Adrenal gland (tissue), 12 donors: Measurements from ENCODE around the gene NGRN. TPM values are rescaled to one million over a fixed set of nuclear protein-coding genes. Genes with fewer than 3 reads are reported as not detected.

Experiments used
- DNase-seq, 7 donors: peaks; one replicate each; pipeline ENCODE4 v3.0.0-alpha.2; 2019 to 2020
- H3K27ac ChIP-seq, 5 donors: fragments of 200-600 bp; sonication (generic) in 4 of 5; 1 replicate in 3 of 5; 2 replicates in 2 of 5; pipeline versions ENCODE4 v1.5.1 to v1.8.0; 2016 to 2020; ENCODE audit warnings: mild to moderate bottlenecking in 1 of 5
- H3K27me3 ChIP-seq: fragments of 200-600 bp; 2 replicates; pipeline ENCODE4 v1.8.0; 2021
- H3K36me3 ChIP-seq, 2 donors: fragments of 200-600 bp; replicated peaks in 1 of 2; 1 replicate in 1 of 2; 2 replicates in 1 of 2; pipeline versions ENCODE4 v1.5.1 to v1.8.0; 2018 to 2022
- H3K4me1 ChIP-seq, 2 donors: fragments of 200-600 bp; replicated peaks in 1 of 2; 1 replicate in 1 of 2; 2 replicates in 1 of 2; pipeline versions ENCODE4 v1.5.1 to v1.8.0; 2018 to 2021
- H3K4me3 ChIP-seq, 4 donors: fragments of 200-600 bp; sonication (generic) in 3 of 4; one replicate each; pipeline ENCODE4 v1.5.1; 2016 to 2018
- H3K9me3 ChIP-seq, 3 donors: fragments of 200-600 bp; sonication (generic) in 1 of 3; replicated peaks in 1 of 3; 1 replicate in 2 of 3; 2 replicates in 1 of 3; pipeline versions ENCODE4 v1.5.1 to v1.8.0; 2016 to 2021
- POLR2A ChIP-seq, 2 donors: fragments of 450-650 bp; IDR thresholded peaks; one replicate each; pipeline ENCODE4 v1.6.1; 2017; ENCODE audit warnings: antibody characterized with exemption in 2 of 2, mild to moderate bottlenecking in 2 of 2, moderate library complexity in 1 of 2
- WGBS, 4 donors: extraction: QIAGEN DNeasy Blood & Tissue Kit in 2 of 4; methylation state at CpG; one replicate each; pipeline versions ENCODE4 v1.1.5 to v1.1.7; 2013 to 2017; 5-methylcytosine and 5-hydroxymethylcytosine counted together
- intact Hi-C, 2 donors: fragments of 100-400 bp; cut with DNase I; formaldehyde crosslinking; loops; one replicate each; pipeline versions ENCODE4 v1.14.1 to v1.15.0; 2022 to 2023
- polyA plus RNA-seq, 3 donors: library from polyadenylated mRNA; stranded (reverse); fragments of 200-250 nt in 2 of 3; fragments of 350-450 nt in 1 of 3; fragmentation: Illumina TruSeq in 1 of 3; extraction: RNeasy Lipid Tissue Mini Kit (QIAGEN cat#74804) in 1 of 3; gene quantifications; one replicate each; pipeline ENCODE4 v1.2.3, GENCODE V29; 2013 to 2014
- total RNA-seq, 9 donors: library from RNA; depleted of rRNA in 4 of 9; stranded (reverse); fragments of >200 nt in 4 of 9; fragments of 120-200 nt in 1 of 9; fragmentation: NEBNext Ultra II Directional in 1 of 9; extraction: Animal tissue kit (Norgen Biotek cat#: 25700) in 1 of 9; gene quantifications; one replicate each; pipeline versions ENCODE4 v1.1.0 to v1.2.4, GENCODE V29; 2013 to 2023
- TF ChIP-seq, protein P1 (sequence below), 6 experiments: fragments of 450-650 bp in 4 of 6; fragments of 200-600 bp in 2 of 6; sonication (generic) in 1 of 6; IDR thresholded peaks; 1 replicate in 5 of 6; 2 replicates in 1 of 6; pipeline versions ENCODE4 v1.5.1 to v1.8.0; 2016 to 2021; ENCODE audit warnings: antibody characterized with exemption in 6 of 6, mild to moderate bottlenecking in 2 of 6, moderate library complexity in 1 of 6
- donor health status: healthy with polysubstance abuse.
- donor health status: Bipolar disorder and iron deficiency.
- donor health status: DM: yes; HTN: yes; CAD: no.
- donor health status: DM: no; HTN: no; CAD: no.
- donor health status: DM: no; HTN: no; CAD: no.
- donor health status: DM: yes; HTN: yes; CAD: no.

Gene NGRN
- total and polyA plus RNA-seq, 12 donors: 53.5 to 133 (median 103) TPM

DNA sequence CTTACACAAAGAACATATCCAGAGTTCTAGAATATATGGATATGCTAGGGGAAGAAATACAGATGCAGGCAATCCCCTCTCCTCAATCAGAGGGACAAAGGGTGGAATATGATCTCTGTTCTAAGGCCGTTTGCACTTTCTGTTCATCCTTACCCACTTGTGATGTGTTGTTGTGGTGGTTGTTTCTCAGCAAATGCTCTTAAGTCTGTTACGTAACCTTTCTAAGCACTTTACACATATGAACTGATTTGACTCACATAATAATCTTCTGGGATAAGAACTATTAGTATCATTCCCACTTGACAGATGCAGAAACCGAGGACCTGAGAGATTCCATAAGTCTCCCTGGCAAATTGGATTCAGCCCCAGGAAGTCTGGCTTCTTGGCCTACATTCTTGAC lies 40.5 kb downstream of the NGRN start:
- WGBS, 4 donors: 67 to 79% (median 74%) methylated on average over 3 of the region's 3 CpGs
- no peaks in the 10 kb centered on the region for H3K27me3 ChIP-seq
- no peaks in the 10 kb centered on the region for H3K4me1 ChIP-seq
- no peak overlapping the region for H3K4me3 ChIP-seq
- no peak overlapping the region for H3K27ac ChIP-seq
- H3K9me3 ChIP-seq: no peaks in the 10 kb centered on the region
- DNase-seq: no peak
- intact Hi-C loops: no loop called here
- no peaks in the 10 kb centered on the region for H3K36me3 ChIP-seq
- TF ChIP-seq, protein P1, sequence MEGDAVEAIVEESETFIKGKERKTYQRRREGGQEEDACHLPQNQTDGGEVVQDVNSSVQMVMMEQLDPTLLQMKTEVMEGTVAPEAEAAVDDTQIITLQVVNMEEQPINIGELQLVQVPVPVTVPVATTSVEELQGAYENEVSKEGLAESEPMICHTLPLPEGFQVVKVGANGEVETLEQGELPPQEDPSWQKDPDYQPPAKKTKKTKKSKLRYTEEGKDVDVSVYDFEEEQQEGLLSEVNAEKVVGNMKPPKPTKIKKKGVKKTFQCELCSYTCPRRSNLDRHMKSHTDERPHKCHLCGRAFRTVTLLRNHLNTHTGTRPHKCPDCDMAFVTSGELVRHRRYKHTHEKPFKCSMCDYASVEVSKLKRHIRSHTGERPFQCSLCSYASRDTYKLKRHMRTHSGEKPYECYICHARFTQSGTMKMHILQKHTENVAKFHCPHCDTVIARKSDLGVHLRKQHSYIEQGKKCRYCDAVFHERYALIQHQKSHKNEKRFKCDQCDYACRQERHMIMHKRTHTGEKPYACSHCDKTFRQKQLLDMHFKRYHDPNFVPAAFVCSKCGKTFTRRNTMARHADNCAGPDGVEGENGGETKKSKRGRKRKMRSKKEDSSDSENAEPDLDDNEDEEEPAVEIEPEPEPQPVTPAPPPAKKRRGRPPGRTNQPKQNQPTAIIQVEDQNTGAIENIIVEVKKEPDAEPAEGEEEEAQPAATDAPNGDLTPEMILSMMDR (IDR thresholded peaks at IDR 0.05): no peak
- TF ChIP-seq POLR2A (IDR thresholded peaks at IDR 0.05): no peak

DNA sequence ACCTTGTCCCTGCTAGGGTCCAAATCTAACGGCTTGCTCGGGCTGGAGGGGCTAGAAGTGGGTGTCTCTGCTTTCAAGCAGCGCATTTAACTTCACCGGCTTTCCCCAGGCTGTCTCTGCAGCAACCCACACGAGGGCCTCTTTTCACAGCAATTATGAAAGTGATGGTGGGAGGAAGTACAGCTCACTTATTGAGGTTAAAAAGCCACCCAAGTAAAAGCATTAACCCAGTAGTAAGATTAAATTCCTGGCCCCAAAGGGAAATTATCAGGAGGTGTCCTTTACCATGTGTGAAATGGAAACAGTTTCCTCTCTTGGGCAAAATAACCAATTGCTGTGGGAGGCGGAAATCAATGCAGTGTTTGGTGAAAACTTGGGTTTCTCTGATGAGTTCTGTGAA lies 41.1 kb downstream of the NGRN start:
- Histone ChIP-seq H3K36me3 (no peaks in the 10 kb centered on the region), H3K9me3 (no peaks in the 10 kb centered on the region), H3K27me3 (no peaks in the 10 kb centered on the region), H3K27ac (peak overlapping the region in 1 of 5 donors; percentile 49), H3K4me3 (no peak overlapping the region), H3K4me1 (no peaks in the 10 kb centered on the region)
- WGBS, 4 donors: 52 to 60% (median 57%) methylated on average over 6 of the region's 6 CpGs
- intact Hi-C loops: no loop called here
- peak in 1 of 7 donors; percentile 42 for DNase-seq
- TF ChIP-seq POLR2A (IDR thresholded peaks at IDR 0.05): no peak
- TF ChIP-seq, protein P1 (IDR thresholded peaks at IDR 0.05): no peak

DNA sequence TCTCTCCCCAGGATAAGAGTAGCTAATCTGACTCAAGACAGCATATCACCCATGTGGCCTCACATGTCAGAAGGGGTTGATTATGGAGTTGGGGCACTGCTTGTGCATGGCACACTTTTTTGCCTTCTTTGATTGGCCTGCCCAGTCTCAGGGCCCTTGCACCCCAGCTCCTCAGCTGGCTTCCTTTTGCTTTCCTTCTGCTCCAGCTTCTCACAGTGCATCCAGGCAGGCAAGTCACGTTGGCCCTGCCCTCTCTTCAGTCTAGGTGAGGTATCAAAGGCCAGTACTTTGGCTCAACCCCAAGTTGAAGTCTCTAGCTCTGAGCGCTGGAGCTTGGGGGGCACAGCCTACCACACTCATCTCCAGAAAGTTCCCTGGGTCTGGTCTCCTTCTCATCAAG lies 42.2 kb downstream of the NGRN start:
- Histone ChIP-seq H3K27ac (no peak overlapping the region), H3K4me1 (no peaks in the 10 kb centered on the region), H3K9me3 (no peaks in the 10 kb centered on the region), H3K4me3 (no peak overlapping the region), H3K36me3 (no peaks in the 10 kb centered on the region), H3K27me3 (no peaks in the 10 kb centered on the region)
- DNase-seq: peak in 1 of 7 donors; percentile 20
- intact Hi-C loops: no loop called here
- TF ChIP-seq, protein P1 (IDR thresholded peaks at IDR 0.05): no peak
- TF ChIP-seq POLR2A (IDR thresholded peaks at IDR 0.05): no peak
- 90 to 100% (median 91%) methylated on average over 2 of the region's 2 CpGs for WGBS, 4 donors

DNA sequence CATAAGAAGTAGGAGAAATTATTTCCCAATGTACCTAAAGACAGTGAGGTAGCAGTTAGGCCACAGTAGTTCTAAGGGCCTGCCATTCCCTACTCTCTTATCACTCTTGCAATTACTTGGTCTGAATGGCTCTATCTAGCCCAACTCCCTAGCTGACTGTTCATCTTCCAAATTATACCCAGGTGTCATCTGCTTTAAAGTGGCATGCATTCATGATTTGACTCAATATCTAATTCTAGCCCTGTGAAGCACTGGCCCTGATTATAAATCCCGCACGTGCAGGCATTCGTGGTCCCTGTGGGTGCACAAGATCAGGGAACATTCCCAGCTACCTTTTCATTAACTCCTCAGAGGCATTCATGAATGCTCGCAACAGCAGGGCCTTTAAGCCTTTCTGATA lies 43.5 kb downstream of the NGRN start:
- WGBS, 4 donors: 90 to 97% (median 91%) methylated on average over 4 of the region's 4 CpGs
- intact Hi-C loops: no loop called here
- Histone ChIP-seq H3K36me3 (no peaks in the 10 kb centered on the region), H3K27ac (no peak overlapping the region), H3K4me1 (no peaks in the 10 kb centered on the region), H3K27me3 (no peaks in the 10 kb centered on the region), H3K9me3 (no peaks in the 10 kb centered on the region), H3K4me3 (no peak overlapping the region)
- TF ChIP-seq POLR2A (IDR thresholded peaks at IDR 0.05): no peak
- TF ChIP-seq, protein P1 (IDR thresholded peaks at IDR 0.05): no peak
- peak in 1 of 7 donors; percentile 29 for DNase-seq
